ENCODE data around the gene MIB1.

Gene MIB1

DNA sequence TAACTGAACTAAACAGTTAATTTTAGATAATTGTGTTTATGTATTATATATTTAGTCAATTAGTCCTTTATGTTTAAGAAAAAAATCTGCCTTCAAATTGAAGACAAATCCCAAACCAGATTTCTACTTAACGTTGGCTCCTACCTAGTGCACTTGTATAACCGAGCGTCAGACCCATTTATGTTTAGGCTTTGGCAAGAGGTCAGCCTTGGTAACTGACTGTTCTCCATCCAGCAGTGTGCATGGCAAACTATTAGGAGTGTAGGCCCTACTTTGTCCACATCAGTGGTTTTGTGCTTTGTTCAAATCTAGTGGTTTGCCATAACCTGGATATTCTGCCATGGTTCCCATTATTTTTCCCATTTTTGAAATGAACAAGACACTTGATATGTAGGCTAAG lies 114.8 kb downstream of the MIB1 start:
- Histone ChIP-seq H3F3A (ENCODE audit: insufficient read depth, low read length) (no peaks in the 10 kb centered on the region), H3K4me1 (ENCODE audit: insufficient read depth, low read length, severe bottlenecking) (peaks cover 20% of the 10 kb centered on the region), H3K9ac (ENCODE audit: low read length) (no peak overlapping the region), H3K36me3 (ENCODE audit: insufficient read depth, low read length) (peaks cover 34% of the 10 kb centered on the region), H3K27me3 (ENCODE audit: insufficient read depth, low read length) (no peaks in the 10 kb centered on the region), H3K4me3 (ENCODE audit: low read depth, low read length, poor library complexity, severe bottlenecking) (no peak overlapping the region), H3K79me2 (ENCODE audit: insufficient read depth, low read length) (no peaks in the 10 kb centered on the region), H3K4me2 (ENCODE audit: low read length) (no peak overlapping the region), H3K9me2 (ENCODE audit: low read depth, low read length) (no peaks in the 10 kb centered on the region), H3K27ac (ENCODE audit: low read depth, low read length, poor library complexity, severe bottlenecking) (no peak overlapping the region), H2AFZ (ENCODE audit: low read length) (no peak overlapping the region), H3K9me3 (ENCODE audit: low read length) (no peaks in the 10 kb centered on the region), H4K20me1 (ENCODE audit: insufficient read depth, low read length) (no peaks in the 10 kb centered on the region)
- no peak for TF ChIP-seq EZH2 (IDR thresholded peaks at IDR 0.05; ENCODE audit: borderline replicate concordance, low read length)
- TF ChIP-seq, protein P1, sequence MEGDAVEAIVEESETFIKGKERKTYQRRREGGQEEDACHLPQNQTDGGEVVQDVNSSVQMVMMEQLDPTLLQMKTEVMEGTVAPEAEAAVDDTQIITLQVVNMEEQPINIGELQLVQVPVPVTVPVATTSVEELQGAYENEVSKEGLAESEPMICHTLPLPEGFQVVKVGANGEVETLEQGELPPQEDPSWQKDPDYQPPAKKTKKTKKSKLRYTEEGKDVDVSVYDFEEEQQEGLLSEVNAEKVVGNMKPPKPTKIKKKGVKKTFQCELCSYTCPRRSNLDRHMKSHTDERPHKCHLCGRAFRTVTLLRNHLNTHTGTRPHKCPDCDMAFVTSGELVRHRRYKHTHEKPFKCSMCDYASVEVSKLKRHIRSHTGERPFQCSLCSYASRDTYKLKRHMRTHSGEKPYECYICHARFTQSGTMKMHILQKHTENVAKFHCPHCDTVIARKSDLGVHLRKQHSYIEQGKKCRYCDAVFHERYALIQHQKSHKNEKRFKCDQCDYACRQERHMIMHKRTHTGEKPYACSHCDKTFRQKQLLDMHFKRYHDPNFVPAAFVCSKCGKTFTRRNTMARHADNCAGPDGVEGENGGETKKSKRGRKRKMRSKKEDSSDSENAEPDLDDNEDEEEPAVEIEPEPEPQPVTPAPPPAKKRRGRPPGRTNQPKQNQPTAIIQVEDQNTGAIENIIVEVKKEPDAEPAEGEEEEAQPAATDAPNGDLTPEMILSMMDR (IDR thresholded peaks at IDR 0.05; ENCODE audit: low read length) = no peak

DNA sequence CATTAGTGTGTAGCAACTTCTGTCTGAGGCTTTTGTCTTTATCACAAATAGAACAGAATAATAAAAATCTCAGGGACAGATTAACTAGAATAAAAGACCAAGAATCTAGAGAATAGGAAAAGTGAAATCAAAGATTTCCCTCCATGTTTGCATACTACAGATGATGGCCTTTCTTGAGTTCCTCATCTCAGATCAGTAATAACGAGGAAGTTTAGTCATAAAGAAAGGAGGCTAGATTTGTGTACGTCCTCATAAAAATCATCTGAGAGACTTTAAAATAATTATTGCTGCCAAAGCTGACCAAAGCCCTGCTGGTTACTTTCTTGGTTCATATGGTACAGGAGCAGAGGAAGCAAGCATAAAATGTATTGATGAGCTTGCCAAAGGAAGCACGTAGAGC lies 117.3 kb downstream of the MIB1 start:
- Histone ChIP-seq H2AFZ (ENCODE audit: low read length) (no peak overlapping the region), H3K27me3 (ENCODE audit: insufficient read depth, low read length) (no peaks in the 10 kb centered on the region), H3K9me3 (ENCODE audit: low read length) (no peaks in the 10 kb centered on the region), H3F3A (ENCODE audit: insufficient read depth, low read length) (no peaks in the 10 kb centered on the region), H4K20me1 (ENCODE audit: insufficient read depth, low read length) (no peaks in the 10 kb centered on the region), H3K9me2 (ENCODE audit: low read depth, low read length) (no peaks in the 10 kb centered on the region), H3K4me1 (ENCODE audit: insufficient read depth, low read length, severe bottlenecking) (peaks cover 14% of the 10 kb centered on the region), H3K9ac (ENCODE audit: low read length) (no peak overlapping the region), H3K4me2 (ENCODE audit: low read length) (no peak overlapping the region), H3K36me3 (ENCODE audit: insufficient read depth, low read length) (peaks cover 55% of the 10 kb centered on the region), H3K4me3 (ENCODE audit: low read depth, low read length, poor library complexity, severe bottlenecking) (no peak overlapping the region), H3K79me2 (ENCODE audit: insufficient read depth, low read length) (no peaks in the 10 kb centered on the region), H3K27ac (ENCODE audit: low read depth, low read length, poor library complexity, severe bottlenecking) (no peak overlapping the region)
- TF ChIP-seq, protein P1 (IDR thresholded peaks at IDR 0.05; ENCODE audit: low read length) = no peak
- no peak for TF ChIP-seq EZH2 (IDR thresholded peaks at IDR 0.05; ENCODE audit: borderline replicate concordance, low read length)

DNA sequence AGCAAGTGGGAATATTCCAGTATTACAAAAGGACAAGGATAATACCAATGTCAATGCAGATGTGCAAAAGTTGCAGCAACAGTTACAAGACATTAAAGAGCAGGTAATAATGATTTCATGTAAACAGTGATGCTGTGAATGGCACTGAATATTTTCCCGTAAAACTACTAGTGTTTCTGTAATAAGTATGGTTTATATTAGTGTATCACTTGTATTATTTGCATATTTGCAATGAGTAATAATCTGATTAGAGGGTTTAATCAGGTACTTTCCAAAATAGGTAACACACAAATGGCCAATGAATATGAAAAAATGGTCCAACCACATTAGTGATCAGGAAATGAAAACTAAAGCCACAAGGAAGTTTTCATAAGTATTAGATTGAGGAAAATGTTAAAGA lies 118.0 kb downstream of the MIB1 start:
- Histone ChIP-seq H3K79me2 (ENCODE audit: insufficient read depth, low read length) (no peaks in the 10 kb centered on the region), H3K27me3 (ENCODE audit: insufficient read depth, low read length) (no peaks in the 10 kb centered on the region), H3K4me1 (ENCODE audit: insufficient read depth, low read length, severe bottlenecking) (peaks cover 8% of the 10 kb centered on the region), H3K27ac (ENCODE audit: low read depth, low read length, poor library complexity, severe bottlenecking) (no peak overlapping the region), H4K20me1 (ENCODE audit: insufficient read depth, low read length) (no peaks in the 10 kb centered on the region), H3K4me2 (ENCODE audit: low read length) (no peak overlapping the region), H3K9ac (ENCODE audit: low read length) (no peak overlapping the region), H2AFZ (ENCODE audit: low read length) (no peak overlapping the region), H3F3A (ENCODE audit: insufficient read depth, low read length) (no peaks in the 10 kb centered on the region), H3K4me3 (ENCODE audit: low read depth, low read length, poor library complexity, severe bottlenecking) (no peak overlapping the region), H3K9me2 (ENCODE audit: low read depth, low read length) (no peaks in the 10 kb centered on the region), H3K36me3 (ENCODE audit: insufficient read depth, low read length) (peaks cover 60% of the 10 kb centered on the region), H3K9me3 (ENCODE audit: low read length) (no peaks in the 10 kb centered on the region)
- TF ChIP-seq, protein P1 (IDR thresholded peaks at IDR 0.05; ENCODE audit: low read length) = no peak
- no peak for TF ChIP-seq EZH2 (IDR thresholded peaks at IDR 0.05; ENCODE audit: borderline replicate concordance, low read length)

Measured in OCI-LY1 (cell line).